K562 (cell line): ENCODE results near the gene EPHA2.

Experiments used
- CHD4 ChIP-seq: fragments of 200-600 bp; sonication (generic); IDR thresholded peaks from 3 replicates; pipeline ENCODE4 v1.6.1; 2012; ENCODE audit warnings: low read depth, mild to moderate bottlenecking, mixed read lengths, low read length, inconsistent platforms; ENCODE audit not compliant: insufficient read depth, insufficient replicate concordance, poor library complexity, severe bottlenecking
- CTCF ChIP-seq, 3 experiments: IDR thresholded peaks in 2 of 3; conservative IDR thresholded peaks in 1 of 3; 2 replicates each; pipeline ENCODE4 v1.5.1; 2011 to 2012; ENCODE audit warnings: low read length in 3 of 3, mild to moderate bottlenecking in 3 of 3, control low read depth in 2 of 3, improper control_type of control experiment in 1 of 3, inconsistent platforms in 1 of 3, low read depth in 1 of 3, mixed read lengths in 1 of 3, moderate library complexity in 1 of 3; ENCODE audit not compliant: insufficient read depth in 2 of 3
- ETV6 ChIP-seq, 3 experiments: fragments of 150-350 bp in 1 of 3; sonication (generic) in 1 of 3; formaldehyde crosslinking in 1 of 3; IDR thresholded peaks; 2 replicates each; pipeline versions ENCODE4 v1.6.1 to v1.8.0; 2014 to 2022; ENCODE audit warnings: borderline replicate concordance in 2 of 3, low read depth in 2 of 3, antibody characterized with exemption in 1 of 3, low read length in 1 of 3, mild to moderate bottlenecking in 1 of 3, missing genetic modification reagents in 1 of 3
- FOS ChIP-seq: IDR thresholded peaks from 3 replicates; pipeline ENCODE4 v1.6.1; 2011; ENCODE audit not compliant: insufficient read length; ENCODE audit errors: extremely low read depth
- GABPA ChIP-seq: fragments of 200-800 bp; sonication (Bioruptor generic); conservative IDR thresholded peaks from 2 replicates; pipeline ENCODE4 v1.6.1; 2016; ENCODE audit warnings: low read depth, missing genetic modification characterization, missing compliant biosample characterization
- GATAD2A ChIP-seq: fragments of 450-650 bp; IDR thresholded peaks from 2 replicates; pipeline ENCODE4 v1.6.1; 2017
- KLF16 ChIP-seq: IDR thresholded peaks from 2 replicates; pipeline ENCODE4 v1.6.1; 2016; ENCODE audit warnings: antibody characterized with exemption
- POLR2AphosphoS2 ChIP-seq: IDR thresholded peaks from 2 replicates; pipeline ENCODE4 v1.6.1; 2012; ENCODE audit warnings: low read length, improper control_type of control experiment
- ZFP36 ChIP-seq: fragments of 150-350 bp; IDR thresholded peaks from 2 replicates; pipeline ENCODE4 v1.6.1; 2018; ENCODE audit warnings: low read length, low read depth; ENCODE audit not compliant: partially characterized antibody

- TF ChIP-seq ZFP36 (no peak), GATAD2A (no peak), ETV6 (IDR thresholded peaks at IDR 0.05; ENCODE audit: borderline replicate concordance in 1 of 2, low read depth in 2 of 2, low read length in 1 of 2) (no peak), ETV6 (CRISPR knock-in tag; IDR thresholded peaks at IDR 0.05; ENCODE audit: borderline replicate concordance) (no peak), CTCF (IDR thresholded peaks at IDR 0.05 in 2 of 3, conservative IDR thresholded peaks at IDR 0.05 in 1 of 3; ENCODE audit: insufficient read depth in 2 of 3, low read depth in 1 of 3, low read length in 3 of 3) (no peak), FOS (no peak), CHD4 (no peak), POLR2AphosphoS2 (no peak), KLF16 (no peak), GABPA (tag) (no peak)
Observed at GRCh38 chr1:16150508-16150907, 5.4 kb downstream of the EPHA2 start.
